DND-41 (cell line): Measurements from ENCODE around the gene CD36.

Experiments
- ATAC-seq: fragments of 200-7000 bp; cut with Tn5 transposase; 3 replicates; pipeline ENCODE4 v1.9.1; 2021; ENCODE audit warnings: low read depth; ENCODE audit not compliant: insufficient read depth
- DNase-seq: peaks from one replicate; pipeline ENCODE4 v3.0.0-alpha.2; 2020
- H2AFZ ChIP-seq: 2 replicates; pipeline ENCODE4 v1.6.0; 2012; ENCODE audit warnings: low read depth, low read length
- H3K27ac ChIP-seq: 2 replicates; pipeline ENCODE4 v1.5.1; 2012; ENCODE audit warnings: low read length, inconsistent platforms
- H3K27me3 ChIP-seq: fragments of 200-600 bp; sonication (generic); 2 replicates; pipeline ENCODE4 v1.6.0; 2012; ENCODE audit warnings: low read length, mild to moderate bottlenecking, inconsistent platforms; ENCODE audit not compliant: insufficient read depth, poor library complexity
- H3K36me3 ChIP-seq: 2 replicates; pipeline ENCODE4 v1.5.1; 2012; ENCODE audit warnings: low read length, inconsistent platforms; ENCODE audit not compliant: insufficient read depth
- H3K4me1 ChIP-seq: 2 replicates; pipeline ENCODE4 v1.5.1; 2012; ENCODE audit warnings: mild to moderate bottlenecking, low read length; ENCODE audit not compliant: insufficient read depth
- H3K4me2 ChIP-seq: 2 replicates; pipeline ENCODE4 v1.6.0; 2012; ENCODE audit warnings: mild to moderate bottlenecking, moderate library complexity, low read length, inconsistent platforms; ENCODE audit not compliant: insufficient read depth
- H3K4me3 ChIP-seq, 2 experiments: fragments of 200-600 bp in 1 of 2; shearing (Covaris generic) in 1 of 2; 2 replicates each; pipeline ENCODE4 v1.5.1; 2012 to 2016; ENCODE audit warnings: inconsistent platforms in 2 of 2, low read length in 2 of 2, mild to moderate bottlenecking in 2 of 2, low read depth in 1 of 2, moderate library complexity in 1 of 2
- H3K79me2 ChIP-seq: 2 replicates; pipeline ENCODE4 v1.6.0; 2012; ENCODE audit warnings: low read length, inconsistent platforms; ENCODE audit not compliant: insufficient read depth
- H3K9ac ChIP-seq: 2 replicates; pipeline ENCODE4 v1.6.0; 2012; ENCODE audit warnings: low read depth, mild to moderate bottlenecking, inconsistent platforms, low read length, moderate library complexity
- H3K9me3 ChIP-seq: 2 replicates; pipeline ENCODE4 v1.5.1; 2012; ENCODE audit warnings: low read length, moderate library complexity, mild to moderate bottlenecking, inconsistent platforms; ENCODE audit not compliant: insufficient read depth, severe bottlenecking
- H4K20me1 ChIP-seq: 2 replicates; pipeline ENCODE4 v1.6.0; 2012; ENCODE audit warnings: low read length; ENCODE audit not compliant: insufficient read depth
- EZH2 ChIP-seq: IDR thresholded peaks from 3 replicates; pipeline ENCODE4 v1.6.1; 2012; ENCODE audit warnings: borderline replicate concordance, low read depth, mild to moderate bottlenecking, moderate library complexity, low read length, inconsistent platforms; ENCODE audit not compliant: severe bottlenecking
- TF ChIP-seq, protein P1 (sequence below): IDR thresholded peaks from 2 replicates; pipeline ENCODE4 v1.5.1; 2012; ENCODE audit warnings: borderline replicate concordance, low read length, moderate library complexity, mild to moderate bottlenecking; ENCODE audit not compliant: poor library complexity, severe bottlenecking; ENCODE audit errors: extremely low read depth

Gene CD36

DNA sequence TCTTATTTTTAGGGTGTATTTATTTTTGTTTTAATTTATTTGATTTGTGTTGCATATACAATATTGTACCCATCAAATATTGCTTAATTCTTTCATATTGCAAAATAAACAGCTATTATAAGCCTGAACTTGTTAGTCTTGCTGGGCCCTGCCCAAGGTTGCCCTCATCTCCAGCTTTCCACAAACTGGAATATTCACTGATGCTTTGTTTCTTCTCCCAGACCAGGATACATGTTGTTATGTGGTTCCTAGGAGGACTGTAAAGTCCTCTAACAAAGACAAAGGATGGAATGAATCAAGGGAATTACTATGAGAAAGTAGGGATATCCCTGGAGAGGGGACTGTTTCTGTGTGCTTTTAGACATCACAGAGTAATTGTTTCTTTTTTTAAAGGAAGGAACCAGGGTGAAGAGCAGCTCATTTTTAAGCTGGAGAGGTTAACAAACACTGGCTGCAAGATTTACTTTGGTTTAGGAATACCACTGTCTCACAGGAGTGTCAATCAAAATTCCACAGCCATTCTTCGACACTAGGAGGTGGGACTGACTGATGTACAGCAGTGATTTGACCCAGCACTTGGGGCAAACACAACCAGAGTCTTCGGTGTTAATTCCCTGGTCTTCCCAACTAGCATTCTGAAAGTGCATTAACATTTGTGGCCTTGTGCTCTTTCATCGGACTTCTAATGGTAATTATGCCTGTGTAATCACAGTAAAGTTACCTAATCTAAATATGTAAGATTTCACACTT lies 14.8 kb upstream of the CD36 start:
- ATAC-seq: no peak
- H2AFZ ChIP-seq: no peak overlapping the region

DNA sequence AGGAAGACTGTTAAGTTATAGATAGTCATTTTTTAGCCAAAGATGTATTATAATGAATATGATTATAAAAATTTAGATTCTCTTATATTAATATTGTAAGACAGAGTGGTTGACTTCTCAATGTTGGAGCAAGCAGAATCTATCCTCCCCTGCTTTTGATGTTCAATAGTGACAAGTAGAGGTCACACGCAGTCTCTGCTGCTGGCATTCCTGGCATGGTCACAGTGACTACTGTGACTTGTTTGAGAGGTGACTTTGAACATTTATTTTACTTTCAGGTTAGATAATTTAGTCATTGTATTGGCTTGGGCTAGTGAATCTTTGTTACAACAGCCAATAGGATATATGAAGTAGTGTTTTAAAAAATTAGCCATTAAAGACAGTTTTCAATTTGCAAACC lies 13.7 kb upstream of the CD36 start:
- Histone ChIP-seq H3K79me2 (no peaks in the 10 kb centered on the region), H3K4me3 (no peak overlapping the region), H4K20me1 (no peaks in the 10 kb centered on the region), H2AFZ (no peak overlapping the region), H3K9me3 (no peaks in the 10 kb centered on the region), H3K36me3 (no peaks in the 10 kb centered on the region), H3K27ac (no peak overlapping the region), H3K9ac (no peak overlapping the region), H3K4me1 (no peaks in the 10 kb centered on the region), H3K27me3 (no peaks in the 10 kb centered on the region), H3K4me2 (no peak overlapping the region)
- ATAC-seq: no peak
- no peak for DNase-seq
- TF ChIP-seq, protein P1, sequence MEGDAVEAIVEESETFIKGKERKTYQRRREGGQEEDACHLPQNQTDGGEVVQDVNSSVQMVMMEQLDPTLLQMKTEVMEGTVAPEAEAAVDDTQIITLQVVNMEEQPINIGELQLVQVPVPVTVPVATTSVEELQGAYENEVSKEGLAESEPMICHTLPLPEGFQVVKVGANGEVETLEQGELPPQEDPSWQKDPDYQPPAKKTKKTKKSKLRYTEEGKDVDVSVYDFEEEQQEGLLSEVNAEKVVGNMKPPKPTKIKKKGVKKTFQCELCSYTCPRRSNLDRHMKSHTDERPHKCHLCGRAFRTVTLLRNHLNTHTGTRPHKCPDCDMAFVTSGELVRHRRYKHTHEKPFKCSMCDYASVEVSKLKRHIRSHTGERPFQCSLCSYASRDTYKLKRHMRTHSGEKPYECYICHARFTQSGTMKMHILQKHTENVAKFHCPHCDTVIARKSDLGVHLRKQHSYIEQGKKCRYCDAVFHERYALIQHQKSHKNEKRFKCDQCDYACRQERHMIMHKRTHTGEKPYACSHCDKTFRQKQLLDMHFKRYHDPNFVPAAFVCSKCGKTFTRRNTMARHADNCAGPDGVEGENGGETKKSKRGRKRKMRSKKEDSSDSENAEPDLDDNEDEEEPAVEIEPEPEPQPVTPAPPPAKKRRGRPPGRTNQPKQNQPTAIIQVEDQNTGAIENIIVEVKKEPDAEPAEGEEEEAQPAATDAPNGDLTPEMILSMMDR: no peak
- no peak for TF ChIP-seq EZH2

More for the DNA sequence above, 14.8 kb upstream of the CD36 start:
- Histone ChIP-seq H3K4me3 (no peak overlapping the region), H3K79me2 (no peaks in the 10 kb centered on the region), H3K9ac (no peak overlapping the region), H3K4me1 (no peaks in the 10 kb centered on the region), H3K27me3 (no peaks in the 10 kb centered on the region), H3K36me3 (no peaks in the 10 kb centered on the region), H4K20me1 (no peaks in the 10 kb centered on the region), H3K27ac (no peak overlapping the region), H3K9me3 (no peaks in the 10 kb centered on the region), H3K4me2 (no peak overlapping the region)
- TF ChIP-seq, protein P1: no peak
- TF ChIP-seq EZH2: no peak
- DNase-seq: no peak

DNA sequence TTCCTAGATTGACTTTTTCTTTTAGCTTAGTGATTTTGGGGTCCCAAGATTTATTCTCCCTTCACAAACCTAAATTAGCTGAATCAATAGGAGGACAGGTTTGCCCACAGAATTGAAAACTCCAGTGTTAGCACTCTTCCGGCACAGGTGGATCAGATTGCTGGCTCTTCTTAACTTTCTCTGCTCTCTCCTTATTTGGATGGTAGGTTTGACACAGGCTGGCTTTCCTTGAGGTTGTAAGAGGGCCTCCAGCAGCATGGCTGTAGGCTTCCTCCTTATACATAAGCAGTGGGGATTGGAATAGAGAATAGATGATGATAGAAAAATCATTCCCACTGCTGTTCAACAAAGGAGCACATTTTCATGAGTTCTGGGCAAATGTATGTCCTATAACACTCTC lies 9.4 kb upstream of the CD36 start:
- Histone ChIP-seq H3K4me2 (no peak overlapping the region), H4K20me1 (no peaks in the 10 kb centered on the region), H2AFZ (no peak overlapping the region), H3K4me1 (no peaks in the 10 kb centered on the region), H3K36me3 (no peaks in the 10 kb centered on the region), H3K9me3 (no peaks in the 10 kb centered on the region), H3K9ac (no peak overlapping the region), H3K4me3 (no peak overlapping the region), H3K79me2 (no peaks in the 10 kb centered on the region), H3K27me3 (no peaks in the 10 kb centered on the region), H3K27ac (no peak overlapping the region)
- ATAC-seq (no peak), DNase-seq (no peak)
- TF ChIP-seq, protein P1: no peak
- TF ChIP-seq EZH2: no peak
